Activated CD4-positive, alpha-beta T cell treated with anti-CD3 and anti-CD28 coated beads, Interleukin-2, amount 10 ng/mL, durations not matched to agents 7 days and 5 days (primary cell): ENCODE results near the gene GRAMD4. TPM values are rescaled to one million over a fixed set of nuclear protein-coding genes. Genes with fewer than 3 reads are reported as not detected.

Experiments used
- CTCF ChIA-PET: fragments of 350-600 bp; sonication (Branson Sonifier 250); formaldehyde crosslinking; loops from one replicate; lab custom pipeline; 2021; ENCODE audit warnings: antibody characterized with exemption; lab: Charles Lee
- POLR2A ChIA-PET: fragments of 350-600 bp; sonication (Branson Sonifier 250); formaldehyde crosslinking; loops from one replicate; lab custom pipeline; 2021; ENCODE audit warnings: antibody characterized with exemption; lab: Charles Lee
- DNase-seq: peaks from one replicate; pipeline ENCODE4 v3.0.0-alpha.2; 2020
- H3K27ac Mint-ChIP-seq: one replicate; pipeline ENCODE4 v1.8.0; 2021; ENCODE audit warnings: mild to moderate bottlenecking, moderate library complexity, mixed read lengths
- H3K27me3 Mint-ChIP-seq: one replicate; pipeline ENCODE4 v1.8.0; 2021; ENCODE audit warnings: mixed read lengths
- H3K36me3 Mint-ChIP-seq: one replicate; pipeline ENCODE4 v1.8.0; 2021; ENCODE audit warnings: low read depth, mixed read lengths
- H3K4me1 Mint-ChIP-seq: one replicate; pipeline ENCODE4 v1.8.0; 2021; ENCODE audit warnings: mixed read lengths
- H3K4me3 Mint-ChIP-seq: one replicate; pipeline ENCODE4 v1.8.0; 2021; ENCODE audit warnings: mild to moderate bottlenecking, moderate library complexity, mixed read lengths
- H3K9me3 Mint-ChIP-seq: one replicate; pipeline ENCODE4 v1.8.0; 2021; ENCODE audit warnings: mixed read lengths
- total RNA-seq, 2 experiments: library from RNA; stranded (reverse); gene quantifications; one replicate each; pipeline ENCODE4 v1.2.3, GENCODE V29; 2021

The GRAMD4 gene
- total RNA-seq, 2 experiments from 2014 or later: 40.8 to 43.2 TPM

GRCh38 chr22:46578251-46578823 is 41.8 kb upstream of the GRAMD4 start:
- no peaks in the 10 kb centered on the region for H3K27me3 Mint-ChIP-seq
- H3K36me3 Mint-ChIP-seq: peaks cover 2% of the 10 kb centered on the region
- peaks cover 2% of the 10 kb centered on the region for H3K9me3 Mint-ChIP-seq
- ChIA-PET CTCF (no interaction called here), POLR2A (no interaction called here)
- peaks cover 59% of the 10 kb centered on the region for H3K4me1 Mint-ChIP-seq
- H3K27ac Mint-ChIP-seq: peak overlapping the region; percentile 93
- H3K4me3 Mint-ChIP-seq: peak overlapping the region; percentile 90
- no peak for DNase-seq

GRCh38 chr22:46578824-46579561 is 41.2 kb upstream of the GRAMD4 start:
- ChIA-PET CTCF (no interaction called here), POLR2A (no interaction called here)
- H3K4me1 Mint-ChIP-seq: peaks cover 59% of the 10 kb centered on the region
- peak overlapping the region; percentile 90 for H3K4me3 Mint-ChIP-seq
- H3K36me3 Mint-ChIP-seq: peaks cover 2% of the 10 kb centered on the region
- no peak for DNase-seq
- H3K27me3 Mint-ChIP-seq: no peaks in the 10 kb centered on the region
- no peaks in the 10 kb centered on the region for H3K9me3 Mint-ChIP-seq
- H3K27ac Mint-ChIP-seq: peak overlapping the region; percentile 31

DNA sequence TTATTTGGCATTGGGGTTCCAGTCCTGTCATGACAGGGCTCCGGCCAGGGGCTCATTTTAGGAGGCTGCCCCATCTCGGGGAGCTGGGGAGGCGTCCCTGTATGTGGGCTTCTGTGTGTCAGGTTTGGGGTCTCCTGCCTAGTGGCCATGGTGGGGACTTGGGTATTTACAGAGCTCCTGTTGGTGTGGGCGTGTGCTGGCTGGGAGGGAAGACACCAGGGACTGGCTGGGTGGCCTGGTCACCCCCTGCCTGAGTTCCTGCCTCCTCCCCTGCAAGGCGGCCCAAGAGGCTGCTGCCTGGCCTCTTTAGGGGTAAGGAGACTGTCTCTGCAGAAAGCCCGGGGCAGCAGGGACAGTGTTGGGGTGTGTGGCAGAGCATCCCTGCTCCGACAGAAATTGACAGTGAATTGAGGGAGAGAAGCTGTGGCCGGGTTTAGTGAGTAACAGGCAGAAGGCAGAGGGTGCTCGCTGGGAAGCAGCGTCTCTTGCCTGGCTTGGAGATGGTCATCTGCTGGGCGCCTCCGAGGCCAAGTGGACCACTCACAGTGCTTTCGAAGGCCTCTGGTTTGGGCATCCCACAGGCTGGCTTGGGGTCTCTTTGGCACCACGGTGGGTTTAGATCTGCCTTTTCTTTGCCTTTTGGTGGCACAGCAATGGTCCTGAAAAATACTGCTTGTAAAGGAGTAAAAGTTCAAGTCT is 40.3 kb upstream of the GRAMD4 start:
- ChIA-PET CTCF (no interaction called here), POLR2A (no interaction called here)
- Mint-ChIP-seq H3K36me3 (peaks cover 2% of the 10 kb centered on the region), H3K9me3 (no peaks in the 10 kb centered on the region), H3K4me1 (peaks cover 57% of the 10 kb centered on the region), H3K4me3 (peak overlapping the region; percentile 10), H3K27ac (no peak overlapping the region), H3K27me3 (no peaks in the 10 kb centered on the region)
- DNase-seq: no peak

DNA sequence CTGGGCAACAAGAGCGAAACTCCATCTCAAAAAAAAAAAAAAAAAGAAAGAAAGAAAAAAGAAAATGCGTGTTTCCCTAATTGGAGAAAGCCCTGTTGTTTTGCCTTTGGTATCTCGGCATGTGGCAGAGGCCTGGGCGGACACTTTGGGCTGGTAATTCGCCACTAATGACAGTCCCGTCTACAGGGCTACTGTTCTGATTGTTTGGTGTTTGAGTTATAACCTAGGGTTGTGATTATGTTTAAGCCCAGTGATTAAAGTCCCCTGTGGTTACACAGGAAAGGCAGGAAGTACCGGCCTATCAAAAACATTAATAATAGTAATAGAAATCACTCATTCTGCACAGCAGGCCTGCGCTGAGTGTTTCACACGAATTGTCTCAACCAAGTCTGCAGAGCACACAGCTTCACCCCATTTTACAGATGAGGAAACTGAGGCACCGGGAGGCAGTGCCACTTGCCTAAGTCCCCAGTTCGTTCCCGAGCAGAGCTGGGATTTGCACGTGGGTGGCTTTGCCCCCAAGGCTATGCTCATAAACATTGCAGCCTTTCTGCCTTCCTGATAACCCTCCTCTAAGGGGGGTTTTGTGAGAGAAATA is 39.1 kb upstream of the GRAMD4 start:
- Mint-ChIP-seq H3K4me1 (peaks cover 48% of the 10 kb centered on the region), H3K9me3 (no peaks in the 10 kb centered on the region), H3K27me3 (no peaks in the 10 kb centered on the region), H3K4me3 (no peak overlapping the region), H3K27ac (no peak overlapping the region), H3K36me3 (peaks cover 2% of the 10 kb centered on the region)
- ChIA-PET POLR2A (no interaction called here), CTCF (interaction anchor here (2.1 kb wide), 1 partner anchor 18 kb away, joined by 6 read pairs; no protein-coding TSS in a partner anchor)
- no peak for DNase-seq

DNA sequence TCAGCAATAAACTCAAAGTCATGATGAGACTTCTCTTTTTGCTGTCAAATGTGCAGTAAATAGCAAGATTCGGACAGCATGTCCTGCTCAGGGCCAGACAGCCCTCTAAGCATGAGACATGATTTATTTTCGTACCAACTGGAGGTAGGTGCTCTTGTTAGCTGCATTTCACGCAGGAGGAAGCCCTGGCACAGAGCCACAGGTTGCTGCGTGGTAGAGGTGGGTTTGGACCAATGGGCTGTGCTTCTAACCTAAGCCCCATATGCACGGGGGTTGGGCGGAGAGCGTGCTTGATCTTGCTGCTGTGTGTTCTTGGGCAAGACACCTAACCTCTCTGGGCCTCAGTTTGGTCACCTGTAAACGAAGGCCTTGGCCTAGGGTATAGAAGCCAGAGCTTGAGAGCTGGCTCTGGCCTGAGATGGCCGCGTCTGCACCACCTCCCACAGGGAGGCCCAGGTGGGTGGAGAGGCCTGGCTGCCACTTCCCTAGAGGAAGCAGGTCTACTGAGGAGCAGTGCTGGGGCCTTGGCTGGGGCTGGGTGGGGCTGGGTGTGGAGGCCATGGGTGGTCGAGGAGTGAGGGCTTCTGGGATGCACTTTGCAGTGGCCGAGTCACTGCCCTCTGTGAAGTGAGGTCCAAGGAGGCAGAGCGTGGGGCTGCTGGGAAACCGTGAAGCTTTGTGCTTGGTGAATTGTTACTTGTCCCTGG is 38.5 kb upstream of the GRAMD4 start:
- H3K9me3 Mint-ChIP-seq: no peaks in the 10 kb centered on the region
- ChIA-PET CTCF (interaction anchor here (2.1 kb wide), 1 partner anchor 18 kb away, joined by 6 read pairs; no protein-coding TSS in a partner anchor), POLR2A (no interaction called here)
- no peak overlapping the region for H3K4me3 Mint-ChIP-seq
- peaks cover 2% of the 10 kb centered on the region for H3K36me3 Mint-ChIP-seq
- H3K27ac Mint-ChIP-seq: no peak overlapping the region
- DNase-seq: no peak
- H3K4me1 Mint-ChIP-seq: peaks cover 48% of the 10 kb centered on the region
- no peaks in the 10 kb centered on the region for H3K27me3 Mint-ChIP-seq

DNA sequence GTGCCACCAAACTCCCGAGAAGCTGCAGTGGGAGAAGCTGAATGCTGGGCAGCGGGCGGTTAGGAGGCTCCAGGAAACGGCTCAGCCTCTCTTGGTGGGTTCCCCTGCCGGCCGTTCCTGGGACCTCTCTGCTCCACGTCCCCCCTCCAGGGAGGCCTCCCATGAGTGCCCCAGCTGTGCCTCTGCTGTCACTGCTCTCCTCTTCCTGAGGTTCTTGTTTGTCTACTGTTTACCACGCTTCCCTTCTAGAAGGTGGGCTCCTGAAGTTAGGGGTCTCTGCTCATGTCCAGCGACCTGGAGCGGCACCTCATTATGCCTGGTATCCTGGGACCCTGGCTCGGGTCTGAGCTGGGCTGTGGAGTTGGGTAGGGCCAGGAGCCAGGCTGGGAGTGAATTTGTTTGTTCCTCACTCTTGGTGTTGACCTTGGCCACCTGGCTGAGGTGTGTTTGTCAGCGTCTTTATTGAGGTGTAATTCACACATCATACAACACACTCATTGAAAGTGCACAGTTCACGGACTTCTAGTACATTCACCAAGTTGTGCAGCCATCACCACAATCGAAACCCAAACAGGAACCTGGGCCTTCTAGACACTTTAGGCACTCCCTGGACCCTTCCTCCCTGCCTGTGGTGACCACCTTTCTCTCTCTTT is 37.8 kb upstream of the GRAMD4 start:
- Mint-ChIP-seq H3K27me3 (no peaks in the 10 kb centered on the region), H3K27ac (no peak overlapping the region), H3K9me3 (no peaks in the 10 kb centered on the region), H3K36me3 (peaks cover 2% of the 10 kb centered on the region), H3K4me3 (no peak overlapping the region), H3K4me1 (peaks cover 55% of the 10 kb centered on the region)
- DNase-seq: no peak
- POLR2A ChIA-PET: no interaction called here
- CTCF ChIA-PET: interaction anchor here (1.4 to 2.1 kb wide), 2 partner anchors 9 to 19 kb away, joined by 3 to 6 read pairs; no protein-coding TSS in a partner anchor

- POLR2A ChIA-PET: no interaction called here
- H3K4me3 Mint-ChIP-seq: no peak overlapping the region
- H3K27ac Mint-ChIP-seq: no peak overlapping the region
- peaks cover 58% of the 10 kb centered on the region for H3K4me1 Mint-ChIP-seq
- CTCF ChIA-PET: interaction anchor here (1.4 kb wide), 1 partner anchor 8 kb away, joined by 3 read pairs; no protein-coding TSS in a partner anchor
- no peaks in the 10 kb centered on the region for H3K9me3 Mint-ChIP-seq
- H3K36me3 Mint-ChIP-seq: peaks cover 4% of the 10 kb centered on the region
- no peak for DNase-seq
- no peaks in the 10 kb centered on the region for H3K27me3 Mint-ChIP-seq
Observed at GRCh38 chr22:46583571-46583970, 36.6 kb upstream of the GRAMD4 start.

DNA sequence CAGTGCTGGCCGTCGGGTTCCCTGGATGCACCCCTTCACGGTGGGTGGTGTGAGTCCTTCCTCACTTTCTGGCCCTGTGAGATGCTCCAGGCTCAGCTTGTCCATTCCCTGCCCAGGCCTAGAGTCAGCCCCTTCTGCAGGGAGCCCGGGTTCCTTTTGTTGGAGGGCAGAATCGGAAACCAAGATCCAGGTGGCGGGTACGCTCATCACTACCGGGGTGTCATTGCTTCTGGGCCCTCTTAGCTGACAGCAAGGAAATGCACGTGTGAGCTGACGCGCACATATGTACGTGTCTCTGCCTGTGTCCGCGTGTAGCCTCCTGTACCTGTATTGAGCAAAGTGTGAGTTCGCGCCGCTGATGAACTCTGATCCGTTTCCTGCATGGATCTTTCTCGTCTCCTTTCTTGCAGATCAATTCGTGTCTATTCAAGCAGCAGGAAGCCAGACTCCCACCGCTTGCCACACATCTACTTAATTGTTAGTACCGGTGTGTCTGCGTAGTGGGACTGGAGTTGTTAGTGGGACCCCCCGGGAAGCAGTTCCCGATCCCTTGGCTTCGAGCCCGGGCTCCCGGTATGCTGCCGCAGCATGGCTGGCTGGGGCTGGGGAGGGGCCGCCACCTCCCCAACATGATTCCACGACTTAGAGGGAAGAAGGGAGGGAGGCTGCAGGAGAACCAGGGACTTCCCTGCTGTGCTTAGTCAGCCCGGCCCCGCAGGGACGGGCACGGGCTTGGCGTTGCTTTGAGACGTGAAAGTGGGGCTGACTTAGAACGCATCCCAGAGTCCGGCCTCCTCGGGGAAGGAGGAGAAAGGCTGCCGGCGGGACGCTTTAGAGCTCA is 35.9 kb upstream of the GRAMD4 start:
- Mint-ChIP-seq H3K9me3 (no peaks in the 10 kb centered on the region), H3K4me3 (no peak overlapping the region)
- POLR2A ChIA-PET: no interaction called here

GRCh38 chr22:46585340-46586122 is 34.7 kb upstream of the GRAMD4 start:
- no peaks in the 10 kb centered on the region for H3K9me3 Mint-ChIP-seq
- H3K36me3 Mint-ChIP-seq: peaks cover 2% of the 10 kb centered on the region
- H3K27me3 Mint-ChIP-seq: no peaks in the 10 kb centered on the region
- ChIA-PET POLR2A (no interaction called here), CTCF (interaction anchor here (0.7 to 1.1 kb wide), 2 partner anchors 22 to 339 kb away, joined by 3 read pairs; no protein-coding TSS in a partner anchor)
- no peak overlapping the region for H3K4me3 Mint-ChIP-seq
- no peak for DNase-seq
- H3K4me1 Mint-ChIP-seq: peaks cover 51% of the 10 kb centered on the region
- peak overlapping the region; percentile 69 for H3K27ac Mint-ChIP-seq

More for the DNA sequence above, 35.9 kb upstream of the GRAMD4 start:
- Mint-ChIP-seq H3K36me3 (peaks cover 2% of the 10 kb centered on the region), H3K27me3 (no peaks in the 10 kb centered on the region), H3K27ac (no peak overlapping the region), H3K4me1 (peaks cover 55% of the 10 kb centered on the region)
- DNase-seq: no peak
- CTCF ChIA-PET: no interaction called here

DNA sequence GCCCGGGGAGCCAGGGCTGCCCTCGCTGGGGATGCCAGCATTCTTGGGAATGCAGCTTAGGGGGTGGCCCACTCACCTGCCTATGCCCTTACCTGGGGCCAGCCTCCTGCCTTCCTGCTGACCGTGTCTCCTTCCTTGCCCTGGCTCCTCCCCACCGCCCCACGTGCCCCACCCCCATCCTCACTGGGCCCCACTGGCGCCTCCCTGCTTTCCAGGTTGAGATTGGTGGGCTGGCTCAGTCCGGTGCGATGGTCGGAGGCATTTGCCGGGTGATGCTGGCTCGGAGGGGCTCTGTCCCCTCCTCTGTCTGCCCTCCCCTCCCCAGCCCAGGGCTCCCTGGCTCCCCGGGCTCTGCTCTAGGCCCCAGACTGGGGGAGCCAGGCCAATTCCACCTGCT is 34.1 kb upstream of the GRAMD4 start:
- Mint-ChIP-seq H3K4me1 (peaks cover 54% of the 10 kb centered on the region), H3K36me3 (peaks cover 2% of the 10 kb centered on the region), H3K4me3 (no peak overlapping the region), H3K27ac (no peak overlapping the region), H3K9me3 (no peaks in the 10 kb centered on the region), H3K27me3 (no peaks in the 10 kb centered on the region)
- POLR2A ChIA-PET: no interaction called here
- CTCF ChIA-PET: interaction anchor here (1.1 kb wide), 1 partner anchor 23 kb away, joined by 3 read pairs; no protein-coding TSS in a partner anchor
- DNase-seq: no peak
